ENCODE results near the gene CD38.
"Not testable (repeated sequence)": the region's sequence is repeated elsewhere in the genome, so short reads cannot be mapped to it uniquely, and the experiment has no call there.

Gene CD38

GRCh38 chr4:15792974-15793373 lies 14.8 kb downstream of the CD38 start:
- no peak overlapping the region for H3K27ac ChIP-seq
- TF ChIP-seq, protein P1, sequence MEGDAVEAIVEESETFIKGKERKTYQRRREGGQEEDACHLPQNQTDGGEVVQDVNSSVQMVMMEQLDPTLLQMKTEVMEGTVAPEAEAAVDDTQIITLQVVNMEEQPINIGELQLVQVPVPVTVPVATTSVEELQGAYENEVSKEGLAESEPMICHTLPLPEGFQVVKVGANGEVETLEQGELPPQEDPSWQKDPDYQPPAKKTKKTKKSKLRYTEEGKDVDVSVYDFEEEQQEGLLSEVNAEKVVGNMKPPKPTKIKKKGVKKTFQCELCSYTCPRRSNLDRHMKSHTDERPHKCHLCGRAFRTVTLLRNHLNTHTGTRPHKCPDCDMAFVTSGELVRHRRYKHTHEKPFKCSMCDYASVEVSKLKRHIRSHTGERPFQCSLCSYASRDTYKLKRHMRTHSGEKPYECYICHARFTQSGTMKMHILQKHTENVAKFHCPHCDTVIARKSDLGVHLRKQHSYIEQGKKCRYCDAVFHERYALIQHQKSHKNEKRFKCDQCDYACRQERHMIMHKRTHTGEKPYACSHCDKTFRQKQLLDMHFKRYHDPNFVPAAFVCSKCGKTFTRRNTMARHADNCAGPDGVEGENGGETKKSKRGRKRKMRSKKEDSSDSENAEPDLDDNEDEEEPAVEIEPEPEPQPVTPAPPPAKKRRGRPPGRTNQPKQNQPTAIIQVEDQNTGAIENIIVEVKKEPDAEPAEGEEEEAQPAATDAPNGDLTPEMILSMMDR (conservative IDR thresholded peaks at IDR 0.05): no peak

GRCh38 chr4:15793506-15794363 lies 15.6 kb downstream of the CD38 start:
- H3K27ac ChIP-seq: no peak overlapping the region
- TF ChIP-seq, protein P1 (conservative IDR thresholded peaks at IDR 0.05): no peak

DNA sequence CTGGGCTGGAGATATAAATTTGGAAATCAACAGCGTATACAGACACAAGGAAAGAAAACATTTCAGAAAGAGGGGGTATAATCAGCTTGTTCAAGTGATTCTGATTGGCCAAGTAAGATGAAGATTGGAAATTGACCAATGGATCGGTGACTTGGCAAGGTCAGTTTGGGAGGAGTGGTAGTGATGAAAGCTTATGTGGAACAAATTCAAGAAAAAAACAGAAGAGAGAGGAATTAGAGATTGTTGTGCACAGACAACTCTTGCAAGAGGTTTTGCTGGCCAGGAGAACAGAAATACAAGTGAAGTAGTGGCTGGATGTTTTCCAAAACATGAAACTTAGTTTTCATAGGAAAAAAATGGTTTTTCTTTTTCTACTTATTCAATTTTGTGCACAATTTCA lies 16.3 kb downstream of the CD38 start:
- TF ChIP-seq, protein P1 (conservative IDR thresholded peaks at IDR 0.05): no peak
- no peak overlapping the region for H3K27ac ChIP-seq

GRCh38 chr4:15794905-15795304 lies 16.8 kb downstream of the CD38 start:
- H3K27ac ChIP-seq: no peak overlapping the region
- TF ChIP-seq, protein P1 (conservative IDR thresholded peaks at IDR 0.05): no peak

GRCh38 chr4:15797320-15797719 lies 19.2 kb downstream of the CD38 start:
- no peak overlapping the region for H3K27ac ChIP-seq
- TF ChIP-seq, protein P1 (conservative IDR thresholded peaks at IDR 0.05): no peak

DNA sequence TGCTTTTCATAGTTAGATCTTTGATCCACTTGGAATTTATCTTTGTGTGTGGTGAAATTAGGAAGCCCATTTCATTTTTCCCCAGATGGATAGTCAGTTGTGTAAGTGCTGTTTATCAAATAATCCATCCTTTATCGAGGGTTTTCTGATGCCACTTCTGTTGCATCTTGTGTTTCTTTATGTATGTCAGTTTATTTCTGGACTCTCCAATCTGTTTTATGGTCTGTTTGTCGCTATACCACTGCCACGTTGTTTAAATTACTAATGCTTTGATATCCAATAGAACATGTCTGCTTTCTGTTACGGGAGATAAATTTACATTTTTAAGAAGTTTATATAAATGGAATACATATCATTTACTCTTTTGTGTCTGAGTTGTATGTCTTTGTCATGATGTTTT lies 21.0 kb downstream of the CD38 start:
- H3K27ac ChIP-seq: no peak overlapping the region
- TF ChIP-seq, protein P1 (conservative IDR thresholded peaks at IDR 0.05): no peak

- H3K27ac ChIP-seq: no peak overlapping the region
Observed at GRCh38 chr4:15799701-15800100, 21.6 kb downstream of the CD38 start.

DNA sequence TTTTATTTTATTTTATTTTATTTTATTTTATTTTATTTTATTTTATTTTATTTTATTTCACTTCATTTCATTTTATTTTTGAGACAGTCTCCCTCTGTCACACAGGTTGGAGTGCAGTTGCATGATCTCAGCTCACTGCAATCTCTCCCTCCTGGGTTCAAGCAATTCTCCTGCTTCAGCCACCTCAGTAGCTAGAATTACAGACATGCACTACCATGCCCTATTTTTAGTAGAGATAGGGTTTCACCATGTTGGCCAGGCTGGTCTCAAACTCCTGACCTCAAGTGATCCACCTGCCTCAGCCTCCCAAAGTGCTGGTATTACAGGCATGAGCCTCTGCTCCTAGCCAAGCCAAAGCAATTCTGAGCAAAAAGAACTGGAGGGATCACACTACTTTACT lies 24.4 kb downstream of the CD38 start:
- H3K27ac ChIP-seq: not testable (repeated sequence)

More at GRCh38 chr4:15799701-15800100, 21.6 kb downstream of the CD38 start:
- TF ChIP-seq, protein P1 (conservative IDR thresholded peaks at IDR 0.05): no peak
